Measurements from ENCODE around the gene MUC13.

The MUC13 gene

DNA sequence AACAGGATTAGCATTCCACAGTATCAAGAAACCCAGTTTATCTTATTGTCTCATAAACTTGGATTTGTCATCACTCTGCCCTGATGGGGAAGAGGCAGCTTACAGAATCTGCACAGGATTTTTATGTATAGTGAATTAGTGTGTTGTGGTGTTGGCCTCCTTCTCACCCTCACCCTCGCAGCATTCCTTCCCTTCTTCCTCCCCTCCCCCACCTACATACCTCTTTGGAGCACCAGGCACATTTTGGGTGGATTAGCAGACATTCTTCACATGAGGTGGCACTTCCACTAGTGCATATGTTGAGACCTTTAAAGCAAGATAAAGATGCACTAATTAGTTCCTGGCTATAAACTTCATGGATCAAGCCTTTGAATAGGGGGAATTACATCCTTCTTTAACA, 61.3 kb downstream of the MUC13 start:
- no peak for DNase-seq (ENCODE audit: low read depth)

DNA sequence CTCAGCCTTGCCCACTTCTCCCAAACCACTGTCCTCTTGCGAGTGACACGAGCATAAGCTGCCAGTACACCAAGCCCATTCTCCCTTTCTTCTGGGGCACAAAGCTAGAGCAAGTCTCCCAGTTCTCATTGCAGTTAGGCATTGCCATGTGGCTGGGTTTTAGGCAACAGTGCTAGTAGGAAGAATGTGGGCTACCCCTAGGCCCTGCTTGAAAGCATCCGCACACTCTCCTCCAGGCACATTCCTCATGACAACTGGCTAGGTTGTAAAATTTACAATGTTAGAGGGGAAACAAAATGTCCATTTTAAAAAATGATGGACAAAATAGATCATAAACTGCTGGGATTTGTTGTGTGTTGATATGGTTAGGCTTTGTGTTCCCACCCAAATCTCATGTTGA, 67.0 kb downstream of the MUC13 start:
- DNase-seq (ENCODE audit: low read depth), result no peak

DNA sequence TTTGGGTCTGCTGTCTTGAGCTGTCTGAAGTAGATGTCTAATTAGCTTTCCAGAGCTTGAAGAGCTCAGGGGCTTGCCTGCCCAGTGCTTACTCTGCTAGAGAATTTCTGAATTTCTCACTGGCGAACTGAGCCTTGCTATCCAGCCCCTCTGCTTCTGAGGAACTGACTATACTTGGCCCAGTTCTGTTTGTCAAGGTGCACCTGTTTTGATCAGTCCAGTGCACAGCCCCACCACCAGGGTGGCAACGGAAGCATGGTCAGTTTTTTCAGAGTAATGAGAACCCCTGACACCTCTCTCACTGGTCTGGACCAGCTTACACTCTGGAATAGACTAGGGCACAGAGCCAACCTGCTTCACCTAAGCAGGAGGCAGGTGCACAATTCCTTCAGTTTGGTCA, 72.5 kb downstream of the MUC13 start:
- no peak for DNase-seq (ENCODE audit: low read depth)

GRCh38 chr3:124861041-124861440, 73.5 kb downstream of the MUC13 start:
- DNase-seq (ENCODE audit: low read depth), result no peak

DNA sequence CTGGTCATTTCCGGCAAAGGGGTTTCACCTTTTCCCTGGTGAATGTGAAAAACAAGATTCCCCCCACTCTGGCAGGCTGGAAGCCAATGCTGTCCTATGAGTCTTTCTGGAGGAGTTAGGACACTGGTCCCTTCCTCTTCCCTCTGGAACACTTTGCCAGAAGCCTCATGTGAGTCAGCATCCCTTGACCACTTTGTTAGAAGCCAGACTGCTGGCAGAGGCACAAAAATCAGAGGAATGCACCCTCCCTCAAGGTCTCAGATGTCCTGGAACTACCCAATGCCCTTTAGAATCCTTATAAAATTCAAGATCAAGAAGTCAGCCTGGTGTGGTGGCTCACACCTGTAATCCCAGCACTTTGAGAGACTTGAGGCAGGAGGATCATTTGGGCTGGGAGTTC, 74.0 kb downstream of the MUC13 start:
- no peak for DNase-seq (ENCODE audit: low read depth)

- no peak for DNase-seq (ENCODE audit: low read depth)
These were observed 75.5 kb downstream of the MUC13 start for GRCh38 chr3:124859025-124859424.

DNA sequence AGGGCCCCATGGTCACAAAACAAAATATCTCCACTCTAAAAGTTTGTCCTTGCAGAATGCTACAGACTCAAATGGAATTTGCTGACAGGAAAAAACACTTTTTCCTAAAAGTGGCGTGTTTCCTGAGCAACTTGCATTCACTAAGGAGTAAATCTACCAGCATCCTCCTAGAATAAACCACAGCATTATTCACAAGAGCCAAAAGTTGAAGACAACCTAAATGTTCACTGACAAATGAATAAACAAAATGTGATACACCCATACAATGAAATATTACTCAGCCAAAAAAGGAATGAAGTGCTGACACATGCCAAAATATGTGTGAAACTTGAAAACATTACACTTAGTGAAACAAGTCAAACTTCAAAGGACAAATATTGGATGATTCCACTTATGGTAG, 76.3 kb downstream of the MUC13 start:
- DNase-seq (ENCODE audit: low read depth), result no peak

DNA sequence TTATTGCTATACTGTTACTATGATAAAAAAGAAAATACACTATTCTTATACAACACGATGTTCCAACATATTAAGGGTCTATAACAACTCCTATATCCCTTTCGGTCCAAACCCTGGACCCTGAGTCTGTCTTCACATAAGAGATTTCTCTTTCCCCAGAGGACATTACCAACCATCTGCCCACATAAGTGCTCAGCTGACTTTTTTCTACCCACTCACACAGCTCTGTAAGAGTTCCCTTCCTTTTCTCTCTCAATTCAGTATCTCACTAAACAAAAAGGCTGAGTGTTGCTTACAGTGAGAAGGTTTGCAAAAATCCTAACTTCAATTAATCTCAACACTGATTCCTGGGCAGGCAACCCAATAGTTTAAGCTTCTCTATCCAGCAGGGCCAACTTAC, 77.9 kb downstream of the MUC13 start:
- no peak for DNase-seq (ENCODE audit: low read depth)
